Fibroblast of the aortic adventitia (primary cell): ENCODE measurements around the gene FAN1. TPM values are rescaled to one million over a fixed set of nuclear protein-coding genes. Genes with fewer than 3 reads are reported as not detected.

Experiments
- DNase-seq: peaks from one replicate; pipeline ENCODE4 v3.0.0-alpha.2; 2010; ENCODE audit warnings: low read depth
- H3K4me3 ChIP-seq: 2 replicates; pipeline ENCODE4 v1.5.1; 2011; ENCODE audit warnings: low read depth, mild to moderate bottlenecking, control low read depth, low read length, moderate library complexity
- CTCF ChIP-seq: IDR thresholded peaks from 2 replicates; pipeline ENCODE4 v1.5.1; 2011; ENCODE audit warnings: mild to moderate bottlenecking, low read length, control low read depth, inconsistent platforms; ENCODE audit not compliant: insufficient read depth
- total RNA-seq: library from RNA; depleted of rRNA; stranded (reverse); fragments of >200 nt; gene quantifications from 2 replicates; pipeline ENCODE4 v1.2.3, GENCODE V29; 2012; ENCODE audit warnings: low replicate concordance

The FAN1 gene
- total RNA-seq = 12.3 and 17.8 TPM in 2 replicates

- TF ChIP-seq CTCF = no peak
- peak within 1 kb of the TSS; percentile 95 for H3K4me3 ChIP-seq
- peak; percentile 81 for DNase-seq
Observed at GRCh38 chr15:30903497-30904187, at the start of gene FAN1. TSS of gene FAN1 (plus strand) at chr15:30903915. CDS start at chr15:30904664, 749 bp downstream.

GRCh38 chr15:30859091-30859874 lies 44.4 kb upstream of the FAN1 start:
- peak; percentile 83 for TF ChIP-seq CTCF
- peak; percentile 46 for DNase-seq
- no peak overlapping the region for H3K4me3 ChIP-seq

- no peak overlapping the region for H3K4me3 ChIP-seq
- no peak for DNase-seq
Observed at GRCh38 chr15:30865257-30865656, 38.5 kb upstream of the FAN1 start.

GRCh38 chr15:30870681-30871080 lies 33.0 kb upstream of the FAN1 start:
- DNase-seq = no peak
- no peak overlapping the region for H3K4me3 ChIP-seq
- TF ChIP-seq CTCF = no peak

More at GRCh38 chr15:30865257-30865656, 38.5 kb upstream of the FAN1 start:
- no peak for TF ChIP-seq CTCF

- no peak for DNase-seq
- no peak for TF ChIP-seq CTCF
- no peak overlapping the region for H3K4me3 ChIP-seq
Observed at GRCh38 chr15:30872341-30872748, 31.4 kb upstream of the FAN1 start.

GRCh38 chr15:30877070-30877469 lies 26.6 kb upstream of the FAN1 start:
- no peak overlapping the region for H3K4me3 ChIP-seq
- DNase-seq = no peak
- TF ChIP-seq CTCF = no peak
